GM12873 (cell line): ENCODE data around the gene BCAS3.

Source experiments
- CTCF ChIP-seq: IDR thresholded peaks from 2 replicates; pipeline ENCODE4 v1.5.1; 2012; ENCODE audit warnings: low read depth, mild to moderate bottlenecking, moderate library complexity, low read length, control low read depth; ENCODE audit not compliant: insufficient read depth; ENCODE audit errors: missing control alignments

BCAS3 gene

GRCh38 chr17:61442136-61442775 is 764.6 kb downstream of the BCAS3 start:
- no peak for TF ChIP-seq CTCF
